NCI-H446 (cell line): ENCODE measurements around the gene TEX38.
A peak's percentile ranks its signal among the peaks of the same experiment; 100 is the strongest.
"Not testable (repeated sequence)": the region's sequence is repeated elsewhere in the genome, so short reads cannot be mapped to it uniquely, and the experiment has no call there.

Experiments
- DNase-seq, 2 experiments: peaks; one replicate each; lab custom pipeline; 2025; lab: John Stamatoyannopoulos, UW

Gene TEX38

GRCh38 chr1:46671554-46671953 lies at the start of gene TEX38:
Gene TEX38, plus strand, starts transcription at chr1:46671854. Its CDS starts 81 bp downstream, at chr1:46671935.
- no peak for DNase-seq

GRCh38 chr1:46621930-46622329 lies 49.7 kb upstream of the TEX38 start:
- DNase-seq: no peak

DNA sequence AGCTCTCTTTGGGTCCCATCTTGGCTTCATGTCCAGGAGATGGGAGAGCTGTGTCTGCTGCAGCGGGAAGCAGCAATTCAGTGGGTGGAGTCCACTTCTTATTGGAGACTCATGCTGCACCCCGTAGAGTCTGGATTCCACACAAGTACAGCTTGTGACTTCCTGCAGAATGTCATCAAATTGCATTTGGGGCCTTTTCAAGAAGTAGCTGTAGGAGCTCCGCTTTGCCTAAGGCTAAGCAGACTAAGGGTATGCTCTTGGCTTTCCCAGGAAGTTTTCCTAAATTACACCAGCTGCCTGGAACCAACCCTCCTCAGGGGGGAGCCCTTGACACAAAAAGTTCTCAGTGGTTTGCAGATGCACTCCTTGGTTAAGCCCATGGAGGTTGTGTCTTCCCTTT lies 49.3 kb upstream of the TEX38 start:
- DNase-seq: peak in 1 of 2 experiments; percentile 65

- no peak for DNase-seq
Observed at GRCh38 chr1:46623743-46624644, 47.7 kb upstream of the TEX38 start.

DNA sequence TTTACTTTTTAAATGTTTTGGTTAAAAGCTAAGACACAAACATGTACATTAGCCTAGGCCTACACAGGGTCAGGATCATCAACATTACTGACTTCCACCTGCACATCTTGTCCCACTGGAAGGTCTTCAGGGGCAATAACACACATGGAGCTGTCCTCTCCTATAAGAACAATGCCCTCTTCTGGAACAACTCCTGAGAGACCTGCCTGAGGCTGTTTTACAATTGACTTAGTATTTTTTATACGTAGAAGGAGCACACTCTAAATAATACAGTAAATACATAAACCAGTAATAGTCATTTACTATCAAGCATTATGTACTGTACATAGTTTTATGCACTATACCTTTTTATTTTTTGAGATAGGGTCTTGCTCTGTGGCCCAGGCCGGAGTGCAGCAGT lies 40.9 kb upstream of the TEX38 start:
- DNase-seq: no peak

DNA sequence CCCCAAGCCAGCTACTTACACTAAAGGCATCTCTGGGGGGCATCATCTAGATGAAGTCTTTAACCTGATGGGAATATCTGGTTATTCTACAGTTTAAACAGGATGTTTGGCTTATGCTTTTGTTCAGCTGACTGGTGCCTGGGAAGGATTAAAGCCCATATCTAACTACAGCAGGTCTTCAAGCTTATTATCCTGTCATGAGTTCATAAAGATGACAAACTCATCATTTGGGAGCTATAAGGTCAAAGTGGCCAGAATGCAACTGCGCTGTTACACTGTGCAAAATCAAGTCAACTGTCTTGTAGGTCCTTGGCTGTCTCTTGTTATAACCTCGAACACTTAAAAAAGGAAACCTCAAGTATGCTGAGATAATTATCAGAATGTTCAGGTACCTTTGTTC lies 36.4 kb upstream of the TEX38 start:
- DNase-seq: no peak

DNA sequence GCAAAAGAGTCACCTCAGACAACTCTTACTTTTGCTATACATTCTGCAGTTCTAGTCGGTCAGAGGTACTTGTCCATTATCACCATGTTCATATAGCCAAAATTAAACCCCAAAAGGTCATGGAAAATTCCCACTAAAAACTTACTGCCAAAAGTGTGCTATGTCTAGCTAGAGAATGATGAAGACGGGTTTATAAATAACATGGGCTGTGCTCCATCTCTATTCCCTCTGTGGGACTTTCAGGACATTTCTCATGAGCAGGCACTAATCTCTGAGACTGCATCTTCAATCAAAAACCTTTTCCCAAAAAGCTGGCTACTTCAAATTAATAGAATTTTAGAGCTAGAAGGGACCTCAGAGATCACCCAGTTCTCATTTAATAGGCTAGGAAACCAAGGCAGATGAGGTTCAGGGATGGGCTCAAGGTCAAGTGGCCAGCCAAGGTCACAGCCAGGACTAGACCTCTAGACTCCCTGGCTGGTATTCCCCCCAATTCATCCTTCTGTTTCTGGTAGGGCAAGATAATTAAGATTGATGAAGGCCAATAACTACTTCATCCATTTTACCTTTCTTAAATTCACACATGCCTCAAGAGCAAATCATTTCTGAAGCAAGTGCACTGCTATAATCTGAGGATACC lies 34.1 kb upstream of the TEX38 start:
- DNase-seq: no peak

DNA sequence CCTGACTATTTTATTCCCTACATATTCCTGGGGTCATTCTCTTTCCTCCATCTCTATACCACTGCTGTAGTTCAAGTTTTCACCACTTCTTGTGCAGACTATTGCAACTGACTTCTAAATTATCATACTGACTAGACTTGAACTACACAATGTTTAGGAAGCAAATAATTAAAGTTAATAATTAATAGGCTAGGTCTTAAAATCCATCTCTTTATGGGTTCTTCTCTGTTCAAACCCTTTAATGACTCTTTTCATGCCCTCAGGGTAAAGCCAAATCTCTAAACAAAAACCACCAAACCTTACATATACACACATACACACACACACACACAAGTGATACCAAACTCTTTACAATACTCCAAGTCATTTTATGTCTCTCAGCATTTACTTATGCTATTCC lies 32.7 kb upstream of the TEX38 start:
- no peak for DNase-seq

- DNase-seq: no peak
Observed at GRCh38 chr1:46639547-46639946, 32.1 kb upstream of the TEX38 start.

- no peak for DNase-seq
Observed at GRCh38 chr1:46642115-46642680, 29.5 kb upstream of the TEX38 start.

- DNase-seq: peak; percentile 90 to 99
Observed at GRCh38 chr1:46643368-46643775, 28.3 kb upstream of the TEX38 start.

DNA sequence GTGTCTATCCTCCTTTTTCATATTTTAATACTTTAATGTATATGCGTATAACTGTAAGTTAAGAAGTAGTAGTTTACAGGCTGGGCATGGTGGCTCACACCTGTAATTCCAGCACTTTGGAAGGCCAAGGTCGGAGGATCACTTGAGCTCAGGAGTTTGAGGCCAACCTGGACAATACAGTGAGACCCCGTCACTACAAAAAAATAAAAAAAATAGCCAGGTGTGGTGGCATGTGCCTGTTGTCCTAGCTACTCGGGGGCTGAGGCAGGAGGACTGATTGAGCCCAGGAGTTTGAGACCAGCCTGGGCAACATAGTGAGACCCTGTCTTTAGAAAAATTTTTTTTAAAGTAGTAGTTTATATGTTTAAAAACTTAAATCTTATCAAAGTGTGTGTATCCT lies 25.8 kb upstream of the TEX38 start:
- DNase-seq: no peak

GRCh38 chr1:46646331-46646730 lies 25.3 kb upstream of the TEX38 start:
- no peak for DNase-seq

DNA sequence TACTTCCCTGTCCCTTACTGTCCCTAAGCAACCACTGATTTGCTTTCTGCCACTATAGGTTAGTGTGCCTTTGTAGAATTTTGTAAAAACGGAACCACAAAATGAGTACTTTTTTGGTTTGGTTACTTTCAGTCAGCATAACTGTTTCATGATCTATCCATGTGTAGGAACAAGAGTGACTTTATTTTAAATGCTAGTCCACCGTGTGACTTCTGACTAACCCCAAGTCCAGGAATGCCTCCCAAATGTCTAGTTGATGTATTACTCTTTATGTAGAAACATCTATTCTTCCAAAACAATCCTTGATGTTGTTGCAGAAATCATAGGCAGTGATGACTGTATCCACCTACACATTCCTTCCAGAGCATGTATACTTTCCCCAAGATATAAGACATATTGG lies 24.8 kb upstream of the TEX38 start:
- no peak for DNase-seq

DNA sequence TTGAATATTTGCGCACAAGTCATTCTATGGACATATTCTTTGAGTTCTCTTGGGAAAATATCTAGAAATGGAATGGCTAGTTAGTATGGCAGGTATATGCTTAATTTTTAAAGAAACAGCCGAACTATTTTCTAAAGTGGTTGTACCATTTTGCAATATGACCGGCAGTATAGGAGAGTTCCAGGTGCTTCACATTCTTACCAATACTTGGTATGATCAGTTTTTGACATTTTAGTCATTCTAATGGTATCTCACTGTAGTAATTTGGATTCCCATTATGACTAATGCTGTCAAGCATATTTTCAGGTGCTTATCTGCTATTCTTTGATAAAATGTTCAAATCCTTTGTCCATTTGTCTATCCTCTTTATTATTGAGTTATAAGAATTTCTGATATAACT lies 24.0 kb upstream of the TEX38 start:
- DNase-seq: no peak

GRCh38 chr1:46649764-46650163 lies 21.9 kb upstream of the TEX38 start:
- no peak for DNase-seq

DNA sequence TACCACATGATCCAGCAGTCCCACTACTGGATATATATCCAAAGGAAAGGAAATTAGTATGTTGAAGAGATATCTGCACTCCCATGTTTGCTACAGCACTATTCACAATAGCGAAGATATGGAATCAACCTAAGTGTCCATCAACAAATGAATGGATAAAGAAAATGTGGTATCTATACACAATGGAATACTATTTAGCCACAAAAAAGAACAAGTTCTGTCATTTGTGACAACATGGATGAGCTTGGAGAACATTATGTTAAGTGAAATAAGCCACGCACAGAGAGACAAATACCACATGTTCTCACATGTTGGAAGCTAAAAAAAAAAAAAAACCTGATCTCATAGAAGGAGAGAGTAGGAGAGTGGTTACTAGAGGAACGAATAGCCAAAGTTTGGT lies 21.2 kb upstream of the TEX38 start:
- DNase-seq: no peak

DNA sequence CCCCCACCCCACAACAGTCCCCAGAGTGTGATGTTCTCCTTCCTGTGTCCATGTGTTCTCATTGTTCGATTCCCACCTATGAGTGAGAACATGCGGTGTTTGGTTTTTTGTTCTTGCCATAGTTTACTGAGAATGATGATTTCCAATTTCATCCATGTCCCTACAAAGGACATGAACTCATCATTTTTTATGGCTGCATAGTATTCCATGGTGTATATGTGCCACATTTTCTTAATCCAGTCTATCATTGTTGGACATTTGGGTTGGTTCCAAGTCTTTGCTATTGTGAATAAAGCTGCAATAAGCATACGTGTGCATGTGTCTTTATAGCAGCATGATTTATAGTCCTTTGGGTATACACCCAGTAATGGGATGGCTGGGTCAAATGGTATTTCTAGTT lies 20.5 kb upstream of the TEX38 start:
- not testable (repeated sequence) for DNase-seq

DNA sequence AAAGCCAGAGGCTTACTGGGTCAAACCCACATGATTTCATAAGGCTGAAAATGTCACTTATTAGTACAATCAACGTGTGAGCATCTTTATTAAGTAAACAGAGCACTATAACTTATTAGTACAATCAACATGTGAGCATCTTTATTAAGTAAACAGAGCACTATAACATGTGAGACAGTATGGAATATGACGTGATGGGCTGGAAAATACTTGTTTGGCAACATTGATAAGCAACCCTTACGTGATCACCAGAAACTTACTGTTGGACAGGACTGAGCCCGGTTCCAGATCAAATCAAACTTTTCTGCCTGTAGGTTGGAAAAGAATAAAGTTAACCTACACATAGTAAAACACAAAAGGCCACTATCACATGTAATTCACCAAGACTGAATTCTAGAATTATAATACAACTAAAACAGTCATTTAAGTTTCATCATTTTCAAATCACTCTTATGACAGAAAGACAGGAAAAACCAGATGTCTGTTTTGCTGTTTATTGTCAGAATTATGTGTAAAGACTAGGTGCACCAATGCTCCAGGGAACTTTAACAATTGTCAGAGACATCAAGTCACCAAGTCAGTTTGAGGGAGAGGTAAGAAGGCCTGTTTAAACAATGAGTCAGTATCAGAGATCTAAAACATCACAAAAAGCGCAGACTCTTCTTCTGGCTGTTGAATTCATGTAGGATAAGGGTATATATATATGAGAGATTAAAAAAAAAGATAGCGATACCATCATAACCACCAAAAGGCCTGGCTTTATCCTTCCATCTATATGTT lies 19.1 kb upstream of the TEX38 start:
- DNase-seq: no peak

- DNase-seq: no peak
Observed at GRCh38 chr1:46653405-46653958, 18.2 kb upstream of the TEX38 start.

DNA sequence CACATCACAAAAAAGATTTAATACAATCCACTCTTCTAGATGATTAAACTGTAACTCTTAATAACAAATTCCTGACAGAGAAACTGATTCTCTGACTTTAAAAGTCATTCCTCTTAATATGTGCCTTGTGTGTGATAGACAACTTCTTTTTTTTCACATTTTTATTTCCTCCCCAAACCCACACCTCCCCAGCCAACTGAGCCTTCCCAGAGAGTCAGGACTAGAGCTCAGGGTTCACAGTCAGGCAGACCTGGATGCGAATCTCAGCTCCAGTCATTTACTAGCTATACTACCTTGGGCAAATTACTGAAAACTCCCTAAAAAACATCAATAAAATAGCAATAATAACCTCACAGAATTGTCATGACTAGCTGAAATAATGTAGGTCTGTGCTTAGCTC lies 17.6 kb upstream of the TEX38 start:
- no peak for DNase-seq

- DNase-seq: not testable (repeated sequence)
Observed at GRCh38 chr1:46654698-46655097, 17.0 kb upstream of the TEX38 start.
